Measurements from ENCODE around the gene TXNL4B.

DNA sequence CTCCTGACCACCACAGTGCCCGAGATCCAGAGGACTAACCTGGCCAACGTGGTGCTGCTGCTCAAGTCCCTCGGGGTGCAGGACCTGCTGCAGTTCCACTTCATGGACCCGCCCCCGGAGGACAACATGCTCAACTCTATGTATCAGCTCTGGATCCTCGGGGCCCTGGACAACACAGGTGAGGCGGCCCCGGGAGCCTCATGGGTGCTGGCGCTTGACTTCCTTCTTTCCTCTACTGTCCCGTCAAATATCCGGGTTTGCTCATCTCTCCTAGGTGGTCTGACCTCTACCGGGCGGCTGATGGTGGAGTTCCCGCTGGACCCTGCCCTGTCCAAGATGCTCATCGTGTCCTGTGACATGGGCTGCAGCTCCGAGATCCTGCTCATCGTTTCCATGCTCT is 14.0 kb upstream of the TXNL4B start:
- TF ChIP-seq EZH2 (IDR thresholded peaks at IDR 0.05; ENCODE audit: low read depth) = no peak
- TF ChIP-seq CTCF (conservative IDR thresholded peaks at IDR 0.05) = no peak

All from PC-9 (cell line).